HepG2 (cell line): Measurements from ENCODE around the gene PKN2. TPM values are rescaled to one million over a fixed set of nuclear protein-coding genes. Genes with fewer than 3 reads are reported as not detected.

Source experiments
- NCOA2 ChIP-seq: sonication (generic); formaldehyde crosslinking; IDR thresholded peaks from 2 replicates; pipeline ENCODE4 v1.8.0; 2022; ENCODE audit warnings: inconsistent platforms
- NFE2 ChIP-seq: sonication (generic); formaldehyde crosslinking; IDR thresholded peaks from 2 replicates; pipeline ENCODE4 v1.4.0; 2020; ENCODE audit warnings: missing genetic modification reagents
- NR3C1 ChIP-seq: sonication (generic); formaldehyde crosslinking; IDR thresholded peaks from 2 replicates; pipeline ENCODE4 v1.4.0; 2020; ENCODE audit warnings: missing genetic modification reagents
- PRPF4 ChIP-seq: fragments of 200-400 bp; formaldehyde crosslinking; IDR thresholded peaks from 2 replicates; pipeline ENCODE4 v1.6.1; 2016; ENCODE audit warnings: low read length, low read depth; ENCODE audit not compliant: poor library complexity, severe bottlenecking
- RNF2 ChIP-seq: fragments of 450-650 bp; conservative IDR thresholded peaks from 2 replicates; pipeline ENCODE4 v1.6.1; 2016; ENCODE audit warnings: low read depth
- SNRNP70 ChIP-seq: fragments of 200-400 bp; formaldehyde crosslinking; IDR thresholded peaks from 2 replicates; pipeline ENCODE4 v1.6.1; 2017; ENCODE audit warnings: mild to moderate bottlenecking, low read depth, low read length, moderate library complexity
- ZBTB43 ChIP-seq: sonication (generic); formaldehyde crosslinking; conservative IDR thresholded peaks from 2 replicates; pipeline ENCODE4 v1.4.0; 2020; ENCODE audit warnings: missing genetic modification reagents
- ZC3H13 ChIP-seq: sonication (generic); formaldehyde crosslinking; IDR thresholded peaks from 2 replicates; pipeline ENCODE4 v1.8.1; 2023; ENCODE audit warnings: mild to moderate bottlenecking, missing genetic modification reagents, moderate library complexity
- ZFP90 ChIP-seq: sonication (generic); formaldehyde crosslinking; IDR thresholded peaks from 2 replicates; pipeline ENCODE4 v1.8.0; 2022; ENCODE audit warnings: missing genetic modification reagents, mild to moderate bottlenecking, inconsistent platforms, borderline replicate concordance
- ZMYM2 ChIP-seq: sonication (generic); formaldehyde crosslinking; IDR thresholded peaks from 2 replicates; pipeline ENCODE4 v1.8.0; 2022; ENCODE audit warnings: mild to moderate bottlenecking, missing genetic modification reagents
- ZNF274 ChIP-seq: sonication (generic); formaldehyde crosslinking; IDR thresholded peaks from 2 replicates; pipeline ENCODE4 v1.5.1; 2020; ENCODE audit warnings: mild to moderate bottlenecking, missing genetic modification reagents
- ZNF597 ChIP-seq: sonication (generic); formaldehyde crosslinking; IDR thresholded peaks from 2 replicates; pipeline ENCODE4 v1.5.0; 2020; ENCODE audit warnings: missing genetic modification reagents
- ZSCAN25 ChIP-seq: sonication (generic); formaldehyde crosslinking; IDR thresholded peaks from 2 replicates; pipeline ENCODE4 v1.8.0; 2022; ENCODE audit warnings: mild to moderate bottlenecking, missing genetic modification reagents
- polyA plus RNA-seq, 8 experiments: library from polyadenylated mRNA; depleted of rRNA in 3 of 8; stranded (reverse) in 7 of 8; unstranded in 1 of 8; fragments of >200 nt; fragmentation: Illumina TruSeq in 4 of 8; extraction: Trizol in 4 of 8; gene quantifications; 2 replicates each; pipeline versions ENCODE4 v1.2.1 to v1.2.3, GENCODE V29; 2011 to 2016; ENCODE audit warnings: low read depth in 4 of 8, missing spikeins in 1 of 8, mixed read lengths in 1 of 8; ENCODE audit not compliant: insufficient read depth in 1 of 8
- total RNA-seq, 5 experiments: library from RNA; depleted of rRNA; stranded (reverse); fragments of >200 nt; fragmentation: Illumina TruSeq; extraction: Trizol; gene quantifications; 2 replicates each; pipeline ENCODE4 v1.2.3, GENCODE V29; 2016; ENCODE audit warnings: low read depth in 1 of 5
- TF ChIP-seq, protein P1 (sequence below): sonication (generic); formaldehyde crosslinking; IDR thresholded peaks from 2 replicates; pipeline ENCODE4 v1.5.1; 2020; ENCODE audit warnings: missing genetic modification reagents, mild to moderate bottlenecking, borderline replicate concordance
- TF ChIP-seq, protein P2 (sequence below): IDR thresholded peaks from 2 replicates; pipeline ENCODE4 v1.6.1; 2016
- TF ChIP-seq, protein P3 (sequence below): sonication (generic); formaldehyde crosslinking; conservative IDR thresholded peaks from 2 replicates; pipeline ENCODE4 v1.4.0; 2020; ENCODE audit warnings: missing genetic modification reagents

PKN2 gene
- total and polyA plus RNA-seq, 2 of the 13 experiments (the other 11 are each of a cell fraction or from before 2014, with no cell fraction given): 17.0 to 29.4 TPM

DNA sequence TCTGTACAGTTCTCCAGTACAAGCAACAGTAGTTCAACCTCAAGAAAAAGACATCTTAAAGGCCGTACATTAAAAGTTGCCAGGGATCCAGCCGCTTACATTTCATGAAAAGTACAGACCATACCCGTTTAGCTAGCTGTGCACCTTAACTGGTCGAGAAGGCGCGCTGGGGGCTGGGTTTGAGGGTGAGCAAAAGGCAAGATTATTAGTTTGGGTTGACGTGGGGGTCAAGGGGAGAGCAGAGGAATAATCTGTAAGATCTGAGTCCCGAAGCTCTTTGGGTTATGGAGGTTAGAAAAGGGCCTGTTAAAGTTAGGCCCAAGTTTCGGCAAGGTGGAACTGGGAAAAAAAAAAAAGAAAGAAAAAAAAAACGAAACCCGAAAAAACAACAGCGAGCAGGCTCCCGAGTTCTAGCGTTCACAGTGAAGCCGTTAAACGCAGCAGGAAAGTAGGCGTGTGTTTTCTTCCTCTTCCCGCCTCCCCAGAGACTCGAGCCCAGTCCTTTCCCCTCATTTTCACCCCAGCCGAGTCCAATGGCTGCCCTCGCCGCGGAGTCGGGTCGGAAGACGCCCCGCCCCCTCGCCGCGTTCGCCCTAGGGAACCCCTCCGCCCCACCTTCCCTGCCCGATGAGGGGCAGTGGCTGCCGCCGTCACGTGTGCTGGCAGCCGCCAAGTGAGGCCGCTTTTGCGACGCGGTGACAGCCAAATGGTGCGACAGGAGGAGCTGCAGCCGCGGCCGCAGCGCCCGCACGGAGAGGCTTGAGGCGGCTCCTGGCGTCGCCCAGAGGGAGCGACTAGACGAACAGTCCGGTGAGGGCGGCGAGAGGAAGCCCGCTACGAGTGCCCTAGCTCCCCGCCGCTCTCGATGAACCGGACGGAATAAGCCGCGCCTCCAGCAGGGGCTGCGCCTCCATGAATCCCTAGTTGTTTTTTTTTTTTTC lies at the start of gene PKN2 (continued):
- TF ChIP-seq ZNF597: no peak
- TF ChIP-seq, protein P1, sequence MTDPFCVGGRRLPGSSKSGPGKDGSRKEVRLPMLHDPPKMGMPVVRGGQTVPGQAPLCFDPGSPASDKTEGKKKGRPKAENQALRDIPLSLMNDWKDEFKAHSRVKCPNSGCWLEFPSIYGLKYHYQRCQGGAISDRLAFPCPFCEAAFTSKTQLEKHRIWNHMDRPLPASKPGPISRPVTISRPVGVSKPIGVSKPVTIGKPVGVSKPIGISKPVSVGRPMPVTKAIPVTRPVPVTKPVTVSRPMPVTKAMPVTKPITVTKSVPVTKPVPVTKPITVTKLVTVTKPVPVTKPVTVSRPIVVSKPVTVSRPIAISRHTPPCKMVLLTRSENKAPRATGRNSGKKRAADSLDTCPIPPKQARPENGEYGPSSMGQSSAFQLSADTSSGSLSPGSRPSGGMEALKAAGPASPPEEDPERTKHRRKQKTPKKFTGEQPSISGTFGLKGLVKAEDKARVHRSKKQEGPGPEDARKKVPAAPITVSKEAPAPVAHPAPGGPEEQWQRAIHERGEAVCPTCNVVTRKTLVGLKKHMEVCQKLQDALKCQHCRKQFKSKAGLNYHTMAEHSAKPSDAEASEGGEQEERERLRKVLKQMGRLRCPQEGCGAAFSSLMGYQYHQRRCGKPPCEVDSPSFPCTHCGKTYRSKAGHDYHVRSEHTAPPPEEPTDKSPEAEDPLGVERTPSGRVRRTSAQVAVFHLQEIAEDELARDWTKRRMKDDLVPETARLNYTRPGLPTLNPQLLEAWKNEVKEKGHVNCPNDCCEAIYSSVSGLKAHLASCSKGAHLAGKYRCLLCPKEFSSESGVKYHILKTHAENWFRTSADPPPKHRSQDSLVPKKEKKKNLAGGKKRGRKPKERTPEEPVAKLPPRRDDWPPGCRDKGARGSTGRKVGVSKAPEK (CRISPR knock-in tag): no peak
- peak; percentile 89 for TF ChIP-seq ZSCAN25 (CRISPR knock-in tag)
- 0 out of 2 replicates have a peak, but pooled peaks have one; percentile 10 for TF ChIP-seq NCOA2 (CRISPR knock-in tag)
- TF ChIP-seq, protein P2, sequence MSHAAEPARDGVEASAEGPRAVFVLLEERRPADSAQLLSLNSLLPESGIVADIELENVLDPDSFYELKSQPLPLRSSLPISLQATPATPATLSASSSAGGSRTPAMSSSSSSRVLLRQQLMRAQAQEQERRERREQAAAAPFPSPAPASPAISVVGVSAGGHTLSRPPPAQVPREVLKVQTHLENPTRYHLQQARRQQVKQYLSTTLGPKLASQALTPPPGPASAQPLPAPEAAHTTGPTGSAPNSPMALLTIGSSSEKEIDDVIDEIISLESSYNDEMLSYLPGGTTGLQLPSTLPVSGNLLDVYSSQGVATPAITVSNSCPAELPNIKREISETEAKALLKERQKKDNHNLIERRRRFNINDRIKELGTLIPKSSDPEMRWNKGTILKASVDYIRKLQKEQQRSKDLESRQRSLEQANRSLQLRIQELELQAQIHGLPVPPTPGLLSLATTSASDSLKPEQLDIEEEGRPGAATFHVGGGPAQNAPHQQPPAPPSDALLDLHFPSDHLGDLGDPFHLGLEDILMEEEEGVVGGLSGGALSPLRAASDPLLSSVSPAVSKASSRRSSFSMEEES (CRISPR knock-in tag): peak; percentile 95
- TF ChIP-seq NR3C1 (CRISPR knock-in tag): no peak
- TF ChIP-seq RNF2: no peak
- no peak for TF ChIP-seq ZNF274 (CRISPR knock-in tag)
- TF ChIP-seq, protein P3, sequence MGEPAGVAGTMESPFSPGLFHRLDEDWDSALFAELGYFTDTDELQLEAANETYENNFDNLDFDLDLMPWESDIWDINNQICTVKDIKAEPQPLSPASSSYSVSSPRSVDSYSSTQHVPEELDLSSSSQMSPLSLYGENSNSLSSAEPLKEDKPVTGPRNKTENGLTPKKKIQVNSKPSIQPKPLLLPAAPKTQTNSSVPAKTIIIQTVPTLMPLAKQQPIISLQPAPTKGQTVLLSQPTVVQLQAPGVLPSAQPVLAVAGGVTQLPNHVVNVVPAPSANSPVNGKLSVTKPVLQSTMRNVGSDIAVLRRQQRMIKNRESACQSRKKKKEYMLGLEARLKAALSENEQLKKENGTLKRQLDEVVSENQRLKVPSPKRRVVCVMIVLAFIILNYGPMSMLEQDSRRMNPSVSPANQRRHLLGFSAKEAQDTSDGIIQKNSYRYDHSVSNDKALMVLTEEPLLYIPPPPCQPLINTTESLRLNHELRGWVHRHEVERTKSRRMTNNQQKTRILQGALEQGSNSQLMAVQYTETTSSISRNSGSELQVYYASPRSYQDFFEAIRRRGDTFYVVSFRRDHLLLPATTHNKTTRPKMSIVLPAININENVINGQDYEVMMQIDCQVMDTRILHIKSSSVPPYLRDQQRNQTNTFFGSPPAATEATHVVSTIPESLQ: 0 out of 2 replicates have a peak, but pooled peaks have one; percentile 38
- TF ChIP-seq ZFP90 (CRISPR knock-in tag): 0 out of 2 replicates have a peak, but pooled peaks have one; percentile 62
- TF ChIP-seq SNRNP70: no peak
- no peak for TF ChIP-seq PRPF4
- 0 out of 2 replicates have a peak, but pooled peaks have one; percentile 46 for TF ChIP-seq ZBTB43
- no peak for TF ChIP-seq NFE2 (CRISPR knock-in tag)
- peak; percentile 49 for TF ChIP-seq ZC3H13 (CRISPR knock-in tag)
- TF ChIP-seq ZMYM2 (CRISPR knock-in tag): no peak
